HG02759 (cell line): ENCODE results near the gene SUPT4H1.

Experiments
- ATAC-seq: cut with Tn5 transposase; IDR thresholded peaks from one replicate; pipeline ENCODE4 v1.9.1; 2021; ENCODE audit warnings: mild to moderate bottlenecking, moderate library complexity; ENCODE audit not compliant: unreplicated experiment

SUPT4H1 gene

GRCh38 chr17:58307468-58308172 is 44.4 kb downstream of the SUPT4H1 start:
- no peak for ATAC-seq

GRCh38 chr17:58306131-58306951 is 45.7 kb downstream of the SUPT4H1 start:
- no peak for ATAC-seq

- no peak for ATAC-seq
These were observed 46.4 kb downstream of the SUPT4H1 start for GRCh38 chr17:58305626-58306025.

- no peak for ATAC-seq
These were observed 47.1 kb downstream of the SUPT4H1 start for GRCh38 chr17:58304750-58305486.

GRCh38 chr17:58303971-58304749 is 47.8 kb downstream of the SUPT4H1 start:
- peak; percentile 65 for ATAC-seq

GRCh38 chr17:58302919-58303585 is 48.9 kb downstream of the SUPT4H1 start:
- no peak for ATAC-seq

- no peak for ATAC-seq
These were observed 49.7 kb downstream of the SUPT4H1 start for GRCh38 chr17:58302171-58302918.

GRCh38 chr17:58301504-58302150 is 50.4 kb downstream of the SUPT4H1 start:
- ATAC-seq, result no peak

- no peak for ATAC-seq
These were observed 51.7 kb downstream of the SUPT4H1 start for GRCh38 chr17:58300336-58300735.
